ENCODE results near the gene VGLL2.

DNA sequence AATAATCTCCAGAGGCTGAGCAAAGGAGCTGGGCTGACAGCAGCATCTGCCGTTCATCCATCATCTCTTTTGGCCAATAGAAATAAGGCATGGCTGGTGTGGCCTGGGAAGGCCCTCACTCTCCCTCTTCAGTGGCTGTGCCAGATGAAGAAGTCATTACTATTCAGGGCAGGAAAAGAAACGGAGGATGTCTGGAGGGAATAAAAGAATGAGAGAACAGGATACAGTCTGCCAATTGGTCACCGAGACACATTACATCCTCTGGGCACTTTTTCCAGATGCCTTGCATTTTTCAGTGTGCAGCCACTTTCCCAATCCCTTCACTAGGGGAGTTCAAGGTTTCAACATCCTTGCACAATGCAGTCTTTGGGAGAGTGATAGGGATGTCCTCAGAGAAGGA is 32.2 kb upstream of the VGLL2 start:
- TF ChIP-seq, protein P1, sequence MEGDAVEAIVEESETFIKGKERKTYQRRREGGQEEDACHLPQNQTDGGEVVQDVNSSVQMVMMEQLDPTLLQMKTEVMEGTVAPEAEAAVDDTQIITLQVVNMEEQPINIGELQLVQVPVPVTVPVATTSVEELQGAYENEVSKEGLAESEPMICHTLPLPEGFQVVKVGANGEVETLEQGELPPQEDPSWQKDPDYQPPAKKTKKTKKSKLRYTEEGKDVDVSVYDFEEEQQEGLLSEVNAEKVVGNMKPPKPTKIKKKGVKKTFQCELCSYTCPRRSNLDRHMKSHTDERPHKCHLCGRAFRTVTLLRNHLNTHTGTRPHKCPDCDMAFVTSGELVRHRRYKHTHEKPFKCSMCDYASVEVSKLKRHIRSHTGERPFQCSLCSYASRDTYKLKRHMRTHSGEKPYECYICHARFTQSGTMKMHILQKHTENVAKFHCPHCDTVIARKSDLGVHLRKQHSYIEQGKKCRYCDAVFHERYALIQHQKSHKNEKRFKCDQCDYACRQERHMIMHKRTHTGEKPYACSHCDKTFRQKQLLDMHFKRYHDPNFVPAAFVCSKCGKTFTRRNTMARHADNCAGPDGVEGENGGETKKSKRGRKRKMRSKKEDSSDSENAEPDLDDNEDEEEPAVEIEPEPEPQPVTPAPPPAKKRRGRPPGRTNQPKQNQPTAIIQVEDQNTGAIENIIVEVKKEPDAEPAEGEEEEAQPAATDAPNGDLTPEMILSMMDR (conservative IDR thresholded peaks at IDR 0.05; ENCODE audit: low read length), result no peak
- TF ChIP-seq EZH2phosphoT487 (IDR thresholded peaks at IDR 0.05; ENCODE audit: borderline replicate concordance), result no peak

Measured in Loucy (cell line).